GM13976 (cell line): ENCODE data around the gene MCM7.

ENCODE experiments used
- DNase-seq: peaks from one replicate; pipeline ENCODE4 v3.0.0; 2012; ENCODE audit warnings: low spot score
- CTCF ChIP-seq: IDR thresholded peaks from 2 replicates; pipeline ENCODE4 v1.5.1; 2012; ENCODE audit warnings: borderline replicate concordance, mild to moderate bottlenecking; ENCODE audit not compliant: insufficient read depth; ENCODE audit errors: extremely low read depth, missing control alignments, control extremely low read depth
- in situ Hi-C: fragments of 300-500 bp; cut with MboI; formaldehyde crosslinking; loops from one replicate; pipeline ENCODE4 v1.12.0; 2022; ENCODE audit warnings: low sequenced_read_pairs, mixed read lengths, inconsistent platforms; ENCODE audit not compliant: unreplicated experiment

MCM7 gene

GRCh38 chr7:100093925-100094486 is 7.2 kb downstream of the MCM7 start:
- in situ Hi-C loops = no loop called here
- TF ChIP-seq CTCF = no peak
- no peak for DNase-seq

GRCh38 chr7:100093498-100093897 is 7.7 kb downstream of the MCM7 start:
- in situ Hi-C loops = no loop called here
- no peak for TF ChIP-seq CTCF
- DNase-seq = no peak

- in situ Hi-C loops = no loop called here
- DNase-seq = no peak
- no peak for TF ChIP-seq CTCF
These were observed 8.1 kb downstream of the MCM7 start for GRCh38 chr7:100093054-100093453.

GRCh38 chr7:100091411-100092181 is 9.6 kb downstream of the MCM7 start:
- TF ChIP-seq CTCF = no peak
- DNase-seq = no peak
- in situ Hi-C loops = no loop called here

- TF ChIP-seq CTCF = no peak
- in situ Hi-C loops = no loop called here
- no peak for DNase-seq
These were observed 10.4 kb downstream of the MCM7 start for GRCh38 chr7:100090527-100091410.

- no peak for DNase-seq
- in situ Hi-C loops = no loop called here
- TF ChIP-seq CTCF = no peak
These were observed 11.6 kb downstream of the MCM7 start for GRCh38 chr7:100089458-100090196.
